Measurements from ENCODE around the gene ABCA4.
"Not testable (repeated sequence)": the region's sequence is repeated elsewhere in the genome, so short reads cannot be mapped to it uniquely, and the experiment has no call there.

The ABCA4 gene

DNA sequence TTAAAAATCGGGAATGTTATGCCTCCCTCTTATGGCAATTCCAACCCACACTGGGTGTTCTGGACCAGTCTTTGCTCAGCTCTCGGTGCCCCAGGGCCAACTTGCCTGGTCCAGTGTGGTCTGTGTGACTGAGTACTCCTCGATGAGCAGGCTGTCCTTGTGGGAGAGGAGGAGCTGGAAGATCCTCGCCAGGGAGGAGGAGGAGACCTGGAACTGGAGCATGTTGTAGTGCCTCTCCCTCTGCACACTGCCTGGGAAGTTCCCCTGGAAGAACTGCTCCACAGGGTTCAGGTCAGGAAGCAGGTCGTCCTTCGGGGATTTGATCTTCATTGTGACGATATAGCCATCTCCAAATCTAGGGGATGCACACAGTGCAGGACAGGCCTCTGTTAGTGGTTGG lies 123.2 kb downstream of the ABCA4 start:
- no peaks in the 10 kb centered on the region for H3K27me3 ChIP-seq (replicated peaks)
- no peak overlapping the region for H3K4me3 ChIP-seq (ENCODE audit: low read depth, low read length)
- no peaks in the 10 kb centered on the region for H3K36me3 ChIP-seq (replicated peaks)
- TF ChIP-seq CTCF (IDR thresholded peaks at IDR 0.05; ENCODE audit: low read depth, low read length, missing control alignments): no peak
- in situ Hi-C loops (cut with HindIII; ENCODE audit: low pct_ligation_motif_present, low sequenced_read_pairs): no loop called here
- DNase-seq: no peak
- no peak overlapping the region for H3K27ac ChIP-seq

- DNase-seq: no peak
- TF ChIP-seq CTCF (IDR thresholded peaks at IDR 0.05; ENCODE audit: low read depth, low read length, missing control alignments): no peak
- Histone ChIP-seq H3K27me3 (replicated peaks) (no peaks in the 10 kb centered on the region), H3K4me3 (ENCODE audit: low read depth, low read length) (no peak overlapping the region), H3K36me3 (replicated peaks) (no peaks in the 10 kb centered on the region), H3K27ac (no peak overlapping the region)
- in situ Hi-C loops (cut with HindIII; ENCODE audit: low pct_ligation_motif_present, low sequenced_read_pairs): no loop called here
These were observed 125.0 kb downstream of the ABCA4 start for GRCh38 chr1:93995837-93996536.

GRCh38 chr1:93993731-93994130 lies 127.2 kb downstream of the ABCA4 start:
- no peaks in the 10 kb centered on the region for H3K36me3 ChIP-seq (replicated peaks)
- H3K27me3 ChIP-seq (replicated peaks): no peaks in the 10 kb centered on the region
- DNase-seq: no peak
- in situ Hi-C loops (cut with HindIII; ENCODE audit: low pct_ligation_motif_present, low sequenced_read_pairs): no loop called here
- H3K4me3 ChIP-seq (ENCODE audit: low read depth, low read length): no peak overlapping the region
- TF ChIP-seq CTCF (IDR thresholded peaks at IDR 0.05; ENCODE audit: low read depth, low read length, missing control alignments): no peak
- H3K27ac ChIP-seq: no peak overlapping the region

GRCh38 chr1:93992954-93993353 lies 128.0 kb downstream of the ABCA4 start:
- TF ChIP-seq CTCF (IDR thresholded peaks at IDR 0.05; ENCODE audit: low read depth, low read length, missing control alignments): no peak
- Histone ChIP-seq H3K27me3 (replicated peaks) (no peaks in the 10 kb centered on the region), H3K4me3 (ENCODE audit: low read depth, low read length) (no peak overlapping the region), H3K27ac (no peak overlapping the region), H3K36me3 (replicated peaks) (no peaks in the 10 kb centered on the region)
- in situ Hi-C loops (cut with HindIII; ENCODE audit: low pct_ligation_motif_present, low sequenced_read_pairs): no loop called here
- DNase-seq: no peak

DNA sequence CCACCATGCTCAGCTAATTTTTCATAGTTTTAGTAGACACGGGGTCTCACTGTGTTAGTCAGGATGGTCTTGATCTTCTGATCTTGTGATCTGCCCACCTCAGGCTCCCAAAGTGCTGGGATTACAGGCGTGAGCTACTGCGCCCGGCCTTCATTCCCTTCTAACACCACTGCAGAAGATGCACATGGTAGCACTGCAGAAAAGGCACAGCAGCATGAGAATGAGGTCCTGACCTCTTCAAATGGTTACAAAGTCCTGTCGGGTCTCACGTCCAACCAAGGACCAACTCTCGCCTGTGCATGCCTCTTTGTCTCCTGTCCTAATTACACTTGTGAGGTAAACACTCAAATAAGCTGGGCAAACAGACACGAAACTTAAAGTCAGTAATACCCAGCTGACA lies 128.8 kb downstream of the ABCA4 start:
- in situ Hi-C loops (cut with HindIII; ENCODE audit: low pct_ligation_motif_present, low sequenced_read_pairs): no loop called here
- no peak for DNase-seq
- Histone ChIP-seq H3K36me3 (replicated peaks) (no peaks in the 10 kb centered on the region), H3K4me3 (ENCODE audit: low read depth, low read length) (no peak overlapping the region), H3K27ac (no peak overlapping the region), H3K27me3 (replicated peaks) (no peaks in the 10 kb centered on the region)
- TF ChIP-seq CTCF (IDR thresholded peaks at IDR 0.05; ENCODE audit: low read depth, low read length, missing control alignments): no peak

- no peaks in the 10 kb centered on the region for H3K27me3 ChIP-seq (replicated peaks)
- H3K36me3 ChIP-seq (replicated peaks): no peaks in the 10 kb centered on the region
- H3K27ac ChIP-seq: no peak overlapping the region
- no peak for TF ChIP-seq CTCF (IDR thresholded peaks at IDR 0.05; ENCODE audit: low read depth, low read length, missing control alignments)
- in situ Hi-C loops (cut with HindIII; ENCODE audit: low pct_ligation_motif_present, low sequenced_read_pairs): no loop called here
- DNase-seq: no peak
- H3K4me3 ChIP-seq (ENCODE audit: low read depth, low read length): no peak overlapping the region
These were observed 129.7 kb downstream of the ABCA4 start for GRCh38 chr1:93991271-93991670.

GRCh38 chr1:93990477-93990876 lies 130.5 kb downstream of the ABCA4 start:
- H3K27me3 ChIP-seq (replicated peaks); in situ Hi-C loops (cut with HindIII; ENCODE audit: low pct_ligation_motif_present, low sequenced_read_pairs); H3K4me3 ChIP-seq (ENCODE audit: low read depth, low read length); H3K27ac ChIP-seq; H3K36me3 ChIP-seq (replicated peaks); DNase-seq: not testable (repeated sequence)
